Nephron progenitor cell (in vitro differentiated cells): ENCODE data around the gene ABLIM1.

Experiments
- DNase-seq: peaks from one replicate; pipeline ENCODE4 v3.0.0; 2021
- H3K27ac Mint-ChIP-seq: 2 replicates; pipeline ENCODE4 v1.8.0; 2021; ENCODE audit warnings: mild to moderate bottlenecking, moderate library complexity, mixed read lengths
- H3K27me3 Mint-ChIP-seq: 2 replicates; pipeline ENCODE4 v1.8.0; 2021; ENCODE audit warnings: mild to moderate bottlenecking, low read depth, mixed read lengths; ENCODE audit not compliant: poor library complexity
- H3K36me3 Mint-ChIP-seq: 2 replicates; pipeline ENCODE4 v1.8.0; 2021; ENCODE audit warnings: low read depth, mixed read lengths
- H3K4me1 Mint-ChIP-seq: 2 replicates; pipeline ENCODE4 v1.8.0; 2021; ENCODE audit warnings: mixed read lengths
- H3K4me3 Mint-ChIP-seq: 2 replicates; pipeline ENCODE4 v1.8.0; 2021; ENCODE audit warnings: mild to moderate bottlenecking, moderate library complexity, mixed read lengths
- H3K9me3 Mint-ChIP-seq: 2 replicates; pipeline ENCODE4 v1.8.0; 2021; ENCODE audit warnings: mild to moderate bottlenecking, moderate library complexity, mixed read lengths
- TF ChIP-seq, protein P1 (sequence below): fragments of 200-600 bp; sonication (generic); IDR thresholded peaks from 2 replicates; pipeline ENCODE4 v1.5.0; 2021; ENCODE audit warnings: antibody characterized with exemption

The ABLIM1 gene

DNA sequence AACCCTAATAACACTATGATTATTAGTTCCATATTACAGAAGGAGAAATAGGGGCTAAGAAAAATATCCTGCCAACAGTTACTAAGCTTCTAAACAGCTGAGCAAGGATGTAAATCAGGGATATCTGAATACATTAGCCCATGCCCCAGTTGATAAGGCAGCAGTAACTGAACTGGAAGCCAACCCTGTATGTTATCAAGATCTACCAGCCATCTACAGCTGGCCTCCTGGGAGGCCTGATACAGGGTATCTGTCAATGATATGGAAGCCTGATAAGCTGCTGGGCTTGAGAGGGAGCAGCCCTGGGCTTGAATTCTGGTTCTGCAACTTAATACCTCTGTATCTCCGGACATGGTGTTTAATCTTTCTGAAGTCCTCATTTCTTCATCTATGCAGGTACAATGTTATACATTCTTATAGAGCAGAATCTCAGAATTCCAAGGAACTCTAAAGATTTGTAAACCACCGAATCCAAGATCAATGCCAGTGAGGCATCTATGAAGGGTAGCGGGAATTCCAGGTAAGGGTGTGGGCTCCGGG, 215.9 kb downstream of the ABLIM1 start:
- Mint-ChIP-seq H3K9me3 (no peaks in the 10 kb centered on the region), H3K4me3 (no peak overlapping the region), H3K36me3 (peaks cover 53% of the 10 kb centered on the region), H3K27me3 (no peaks in the 10 kb centered on the region), H3K4me1 (peaks cover 5% of the 10 kb centered on the region), H3K27ac (no peak overlapping the region)
- DNase-seq, result no peak
- TF ChIP-seq, protein P1, sequence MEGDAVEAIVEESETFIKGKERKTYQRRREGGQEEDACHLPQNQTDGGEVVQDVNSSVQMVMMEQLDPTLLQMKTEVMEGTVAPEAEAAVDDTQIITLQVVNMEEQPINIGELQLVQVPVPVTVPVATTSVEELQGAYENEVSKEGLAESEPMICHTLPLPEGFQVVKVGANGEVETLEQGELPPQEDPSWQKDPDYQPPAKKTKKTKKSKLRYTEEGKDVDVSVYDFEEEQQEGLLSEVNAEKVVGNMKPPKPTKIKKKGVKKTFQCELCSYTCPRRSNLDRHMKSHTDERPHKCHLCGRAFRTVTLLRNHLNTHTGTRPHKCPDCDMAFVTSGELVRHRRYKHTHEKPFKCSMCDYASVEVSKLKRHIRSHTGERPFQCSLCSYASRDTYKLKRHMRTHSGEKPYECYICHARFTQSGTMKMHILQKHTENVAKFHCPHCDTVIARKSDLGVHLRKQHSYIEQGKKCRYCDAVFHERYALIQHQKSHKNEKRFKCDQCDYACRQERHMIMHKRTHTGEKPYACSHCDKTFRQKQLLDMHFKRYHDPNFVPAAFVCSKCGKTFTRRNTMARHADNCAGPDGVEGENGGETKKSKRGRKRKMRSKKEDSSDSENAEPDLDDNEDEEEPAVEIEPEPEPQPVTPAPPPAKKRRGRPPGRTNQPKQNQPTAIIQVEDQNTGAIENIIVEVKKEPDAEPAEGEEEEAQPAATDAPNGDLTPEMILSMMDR, result no peak

DNA sequence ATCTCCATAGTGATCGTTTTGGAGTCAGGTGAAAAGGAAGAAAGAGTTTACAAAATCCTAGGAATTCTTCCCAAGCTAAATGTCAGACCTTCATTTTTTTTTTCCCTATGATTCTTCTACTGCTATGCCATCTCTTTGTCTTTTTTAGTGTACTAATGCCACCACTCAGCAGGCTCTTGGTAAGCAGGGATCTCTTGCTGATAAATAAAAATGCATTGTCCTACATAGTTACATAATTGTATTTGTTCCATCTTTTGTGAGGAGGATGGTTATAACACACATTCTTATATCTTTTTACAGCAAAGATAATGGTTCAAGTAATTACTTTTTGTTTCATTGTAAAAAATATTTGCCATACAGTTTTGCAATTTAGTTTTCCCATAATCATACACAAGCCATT, 217.0 kb downstream of the ABLIM1 start:
- H3K27me3 Mint-ChIP-seq, result no peaks in the 10 kb centered on the region
- DNase-seq, result no peak
- no peak overlapping the region for H3K27ac Mint-ChIP-seq
- H3K36me3 Mint-ChIP-seq, result peaks cover 57% of the 10 kb centered on the region
- no peaks in the 10 kb centered on the region for H3K9me3 Mint-ChIP-seq
- H3K4me1 Mint-ChIP-seq, result peaks cover 5% of the 10 kb centered on the region
- no peak overlapping the region for H3K4me3 Mint-ChIP-seq
- TF ChIP-seq, protein P1, result no peak

DNA sequence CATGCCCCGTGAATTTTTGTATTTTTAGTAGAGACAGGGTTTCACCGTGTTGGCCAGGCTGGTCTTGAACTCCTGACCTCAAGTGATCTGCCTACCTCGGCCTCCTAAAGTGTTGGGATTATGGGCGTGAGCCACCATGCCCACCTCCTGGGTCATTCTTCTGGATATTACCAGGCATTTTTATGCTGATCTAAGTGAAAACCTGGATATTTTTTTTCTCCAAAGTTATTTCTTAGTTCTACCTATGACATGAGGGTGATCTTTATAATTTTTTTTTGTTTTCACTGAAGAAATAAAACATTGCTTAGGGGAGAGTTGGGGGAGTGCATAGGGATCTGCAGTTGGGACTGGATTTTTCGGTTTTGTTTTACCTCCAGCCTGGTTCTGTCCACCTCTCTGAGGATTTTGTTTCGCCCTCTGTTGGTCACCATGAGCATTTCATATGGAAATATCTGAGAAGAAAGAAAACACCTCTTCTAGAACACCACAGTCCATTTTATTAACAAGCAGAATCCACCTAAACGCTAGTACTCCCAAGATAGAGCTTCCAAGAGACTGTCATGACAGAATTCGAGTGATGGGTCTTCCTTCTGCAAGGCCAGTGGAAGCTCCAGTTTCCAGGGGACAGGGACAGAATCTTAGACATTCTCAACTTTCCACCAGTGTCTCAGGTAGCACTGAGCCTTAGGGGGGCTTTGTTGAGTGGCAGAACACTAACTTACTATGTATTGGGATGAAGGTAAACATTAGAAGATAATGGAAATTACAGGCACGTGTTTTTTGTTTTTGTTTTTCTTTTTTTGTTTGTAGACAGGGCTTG, 220.4 kb downstream of the ABLIM1 start:
- Mint-ChIP-seq H3K27me3 (peaks cover 3% of the 10 kb centered on the region), H3K27ac (peak overlapping the region; percentile 43), H3K36me3 (peaks cover 65% of the 10 kb centered on the region), H3K4me1 (peaks cover 5% of the 10 kb centered on the region), H3K4me3 (no peak overlapping the region), H3K9me3 (no peaks in the 10 kb centered on the region)
- DNase-seq, result no peak
- TF ChIP-seq, protein P1, result peak; percentile 61

DNA sequence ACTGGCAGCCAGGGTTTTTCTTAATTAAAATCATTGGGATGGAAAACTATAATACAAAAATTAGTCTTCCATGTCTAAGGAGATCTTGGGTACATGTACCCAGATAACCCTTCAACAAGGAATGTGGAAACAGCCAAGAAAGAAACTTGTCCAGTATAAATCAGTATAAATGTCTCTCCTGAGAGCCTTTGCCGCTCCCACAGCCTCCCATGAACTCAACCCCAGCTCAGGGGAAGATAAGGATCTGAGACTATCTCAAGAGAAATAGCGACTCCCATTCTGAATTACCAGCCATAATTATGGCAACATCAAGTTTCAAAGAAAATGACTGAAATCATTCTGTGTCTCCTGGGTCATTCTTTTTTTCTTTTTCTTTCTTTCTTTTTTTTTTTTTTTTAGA, 221.1 kb downstream of the ABLIM1 start:
- TF ChIP-seq, protein P1, result no peak
- no peaks in the 10 kb centered on the region for H3K9me3 Mint-ChIP-seq
- no peak for DNase-seq
- H3K4me1 Mint-ChIP-seq, result peaks cover 5% of the 10 kb centered on the region
- peaks cover 65% of the 10 kb centered on the region for H3K36me3 Mint-ChIP-seq
- H3K4me3 Mint-ChIP-seq, result no peak overlapping the region
- peaks cover 3% of the 10 kb centered on the region for H3K27me3 Mint-ChIP-seq
- no peak overlapping the region for H3K27ac Mint-ChIP-seq

DNA sequence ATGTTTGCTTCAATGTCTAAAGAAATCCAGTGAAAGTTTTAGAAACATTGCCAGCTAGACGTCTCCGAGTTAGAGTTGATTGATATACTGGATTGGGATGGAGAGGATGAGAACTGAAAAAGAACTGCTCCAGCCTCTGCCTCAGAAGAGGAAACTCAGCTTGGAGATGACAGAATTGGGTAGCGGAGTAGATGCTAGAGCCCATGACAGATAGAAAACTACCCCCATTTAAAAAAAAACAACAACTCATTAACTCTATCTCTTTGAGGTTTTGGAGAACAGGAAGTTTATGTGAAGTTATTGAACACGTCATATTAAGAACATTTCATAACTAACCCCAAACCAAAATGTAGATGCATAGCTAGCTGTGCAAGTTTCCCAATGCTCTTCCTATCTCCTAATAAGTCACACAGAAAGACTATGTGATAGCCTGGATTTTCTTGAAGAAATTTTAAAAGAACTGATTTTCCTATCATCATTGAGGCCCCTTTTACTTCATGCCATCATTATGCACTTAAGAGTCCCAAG, 225.4 kb downstream of the ABLIM1 start:
- H3K27ac Mint-ChIP-seq, result no peak overlapping the region
- no peak overlapping the region for H3K4me3 Mint-ChIP-seq
- H3K4me1 Mint-ChIP-seq, result peaks cover 1% of the 10 kb centered on the region
- DNase-seq, result no peak
- TF ChIP-seq, protein P1, result no peak
- peaks cover 30% of the 10 kb centered on the region for H3K36me3 Mint-ChIP-seq
- H3K27me3 Mint-ChIP-seq, result peaks cover 6% of the 10 kb centered on the region
- H3K9me3 Mint-ChIP-seq, result no peaks in the 10 kb centered on the region
